DND-41 (cell line): Measurements from ENCODE around the gene TP53BP1.

Experiments
- ATAC-seq: fragments of 200-7000 bp; cut with Tn5 transposase; 3 replicates; pipeline ENCODE4 v1.9.1; 2021; ENCODE audit warnings: low read depth; ENCODE audit not compliant: insufficient read depth
- DNase-seq: peaks from one replicate; pipeline ENCODE4 v3.0.0-alpha.2; 2020
- H2AFZ ChIP-seq: 2 replicates; pipeline ENCODE4 v1.6.0; 2012; ENCODE audit warnings: low read depth, low read length
- H3K27ac ChIP-seq: 2 replicates; pipeline ENCODE4 v1.5.1; 2012; ENCODE audit warnings: low read length, inconsistent platforms
- H3K27me3 ChIP-seq: fragments of 200-600 bp; sonication (generic); 2 replicates; pipeline ENCODE4 v1.6.0; 2012; ENCODE audit warnings: low read length, mild to moderate bottlenecking, inconsistent platforms; ENCODE audit not compliant: insufficient read depth, poor library complexity
- H3K36me3 ChIP-seq: 2 replicates; pipeline ENCODE4 v1.5.1; 2012; ENCODE audit warnings: low read length, inconsistent platforms; ENCODE audit not compliant: insufficient read depth
- H3K4me1 ChIP-seq: 2 replicates; pipeline ENCODE4 v1.5.1; 2012; ENCODE audit warnings: mild to moderate bottlenecking, low read length; ENCODE audit not compliant: insufficient read depth
- H3K4me2 ChIP-seq: 2 replicates; pipeline ENCODE4 v1.6.0; 2012; ENCODE audit warnings: mild to moderate bottlenecking, moderate library complexity, low read length, inconsistent platforms; ENCODE audit not compliant: insufficient read depth
- H3K4me3 ChIP-seq, 2 experiments: fragments of 200-600 bp in 1 of 2; shearing (Covaris generic) in 1 of 2; 2 replicates each; pipeline ENCODE4 v1.5.1; 2012 to 2016; ENCODE audit warnings: inconsistent platforms in 2 of 2, low read length in 2 of 2, mild to moderate bottlenecking in 2 of 2, low read depth in 1 of 2, moderate library complexity in 1 of 2
- H3K79me2 ChIP-seq: 2 replicates; pipeline ENCODE4 v1.6.0; 2012; ENCODE audit warnings: low read length, inconsistent platforms; ENCODE audit not compliant: insufficient read depth
- H3K9ac ChIP-seq: 2 replicates; pipeline ENCODE4 v1.6.0; 2012; ENCODE audit warnings: low read depth, mild to moderate bottlenecking, inconsistent platforms, low read length, moderate library complexity
- H3K9me3 ChIP-seq: 2 replicates; pipeline ENCODE4 v1.5.1; 2012; ENCODE audit warnings: low read length, moderate library complexity, mild to moderate bottlenecking, inconsistent platforms; ENCODE audit not compliant: insufficient read depth, severe bottlenecking
- H4K20me1 ChIP-seq: 2 replicates; pipeline ENCODE4 v1.6.0; 2012; ENCODE audit warnings: low read length; ENCODE audit not compliant: insufficient read depth
- EZH2 ChIP-seq: IDR thresholded peaks from 3 replicates; pipeline ENCODE4 v1.6.1; 2012; ENCODE audit warnings: borderline replicate concordance, low read depth, mild to moderate bottlenecking, moderate library complexity, low read length, inconsistent platforms; ENCODE audit not compliant: severe bottlenecking
- TF ChIP-seq, protein P1 (sequence below): IDR thresholded peaks from 2 replicates; pipeline ENCODE4 v1.5.1; 2012; ENCODE audit warnings: borderline replicate concordance, low read length, moderate library complexity, mild to moderate bottlenecking; ENCODE audit not compliant: poor library complexity, severe bottlenecking; ENCODE audit errors: extremely low read depth

Gene TP53BP1

GRCh38 chr15:43520138-43520537 is 27.2 kb upstream of the TP53BP1 start:
- Histone ChIP-seq H3K27me3 (no peaks in the 10 kb centered on the region), H3K4me3 (no peak overlapping the region), H3K4me2 (peak overlapping the region; percentile 81; the same call in 1 of the 2 replicates), H4K20me1 (peaks cover 48% of the 10 kb centered on the region; the same call in 1 of the 2 replicates), H2AFZ (no peak overlapping the region), H3K79me2 (peaks cover 65% of the 10 kb centered on the region), H3K9me3 (no peaks in the 10 kb centered on the region), H3K9ac (no peak overlapping the region), H3K36me3 (peaks cover 53% of the 10 kb centered on the region), H3K27ac (peak overlapping the region; percentile 97), H3K4me1 (peaks cover 43% of the 10 kb centered on the region)
- TF ChIP-seq, protein P1, sequence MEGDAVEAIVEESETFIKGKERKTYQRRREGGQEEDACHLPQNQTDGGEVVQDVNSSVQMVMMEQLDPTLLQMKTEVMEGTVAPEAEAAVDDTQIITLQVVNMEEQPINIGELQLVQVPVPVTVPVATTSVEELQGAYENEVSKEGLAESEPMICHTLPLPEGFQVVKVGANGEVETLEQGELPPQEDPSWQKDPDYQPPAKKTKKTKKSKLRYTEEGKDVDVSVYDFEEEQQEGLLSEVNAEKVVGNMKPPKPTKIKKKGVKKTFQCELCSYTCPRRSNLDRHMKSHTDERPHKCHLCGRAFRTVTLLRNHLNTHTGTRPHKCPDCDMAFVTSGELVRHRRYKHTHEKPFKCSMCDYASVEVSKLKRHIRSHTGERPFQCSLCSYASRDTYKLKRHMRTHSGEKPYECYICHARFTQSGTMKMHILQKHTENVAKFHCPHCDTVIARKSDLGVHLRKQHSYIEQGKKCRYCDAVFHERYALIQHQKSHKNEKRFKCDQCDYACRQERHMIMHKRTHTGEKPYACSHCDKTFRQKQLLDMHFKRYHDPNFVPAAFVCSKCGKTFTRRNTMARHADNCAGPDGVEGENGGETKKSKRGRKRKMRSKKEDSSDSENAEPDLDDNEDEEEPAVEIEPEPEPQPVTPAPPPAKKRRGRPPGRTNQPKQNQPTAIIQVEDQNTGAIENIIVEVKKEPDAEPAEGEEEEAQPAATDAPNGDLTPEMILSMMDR, result no peak
- TF ChIP-seq EZH2, result no peak
- DNase-seq (no peak), ATAC-seq (no peak)

DNA sequence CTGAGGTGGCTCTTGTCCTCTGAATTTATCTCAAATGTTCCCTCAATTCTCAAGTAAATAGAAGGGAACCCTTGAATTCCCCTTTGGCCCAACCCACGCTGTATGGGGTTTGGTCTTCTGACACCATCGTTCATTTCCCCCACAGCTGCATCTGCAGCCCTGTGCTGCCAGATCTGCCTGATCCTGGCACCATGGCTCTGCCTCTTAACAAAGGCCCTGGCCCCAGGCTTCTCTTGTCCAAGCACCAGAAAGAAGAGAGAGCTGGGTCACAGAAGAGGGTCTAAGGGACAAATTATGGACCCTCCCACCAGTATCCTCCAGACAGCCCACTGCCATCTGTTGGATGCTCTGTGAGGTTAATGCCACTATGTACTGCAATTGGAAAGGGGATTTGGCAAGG is 26.2 kb upstream of the TP53BP1 start:
- Histone ChIP-seq H3K79me2 (peaks cover 62% of the 10 kb centered on the region), H3K4me3 (peak overlapping the region; percentile 18 to 92; a peak in 3 of 4 replicates), H3K36me3 (peaks cover 43% of the 10 kb centered on the region), H3K9me3 (no peaks in the 10 kb centered on the region), H2AFZ (no peak overlapping the region), H3K4me1 (peaks cover 52% of the 10 kb centered on the region), H3K27me3 (no peaks in the 10 kb centered on the region), H3K4me2 (peak overlapping the region; percentile 81), H3K27ac (peak overlapping the region; percentile 97), H3K9ac (peak overlapping the region; percentile 75), H4K20me1 (peaks cover 39% of the 10 kb centered on the region; the same call in 1 of the 2 replicates)
- no peak for TF ChIP-seq EZH2
- TF ChIP-seq, protein P1, result no peak
- DNase-seq, result peak; percentile 46
- ATAC-seq, result peak; percentile 20; the same call in 2 of the 3 replicates

DNA sequence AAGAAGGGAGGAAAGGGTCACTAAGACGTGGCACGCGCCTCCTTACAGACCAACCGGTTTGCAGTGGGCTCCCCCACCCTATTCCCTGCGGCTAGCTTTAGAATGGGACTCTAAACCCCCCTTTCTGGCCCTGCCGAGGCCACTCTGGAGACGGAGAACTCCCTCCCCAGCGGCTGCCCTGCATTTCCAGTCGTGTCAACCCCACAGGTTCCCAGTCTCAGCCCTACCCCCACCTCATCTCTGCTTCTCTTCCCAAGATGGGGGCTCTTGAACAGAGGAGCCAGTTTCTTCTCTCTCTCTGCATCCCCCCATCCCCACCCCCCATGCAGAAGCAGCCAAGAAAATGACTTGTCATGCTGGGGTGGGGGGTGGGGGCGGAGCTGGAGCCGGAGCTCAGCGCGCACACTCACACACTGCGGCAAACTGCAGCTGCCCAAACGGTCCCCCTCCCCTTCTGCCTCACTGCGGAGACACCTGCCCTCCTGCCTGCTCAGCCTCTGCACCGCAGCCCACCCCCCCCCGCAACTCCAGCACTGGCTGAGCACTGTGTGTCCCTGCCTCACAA is 25.3 kb upstream of the TP53BP1 start:
- Histone ChIP-seq H2AFZ (peak overlapping the region; percentile 67), H3K4me2 (peak overlapping the region; percentile 81), H3K36me3 (peaks cover 34% of the 10 kb centered on the region), H4K20me1 (peaks cover 31% of the 10 kb centered on the region; the same call in 1 of the 2 replicates), H3K79me2 (peaks cover 59% of the 10 kb centered on the region), H3K27ac (peak overlapping the region; percentile 97), H3K9ac (peak overlapping the region; percentile 75), H3K9me3 (no peaks in the 10 kb centered on the region), H3K27me3 (no peaks in the 10 kb centered on the region), H3K4me1 (peaks cover 61% of the 10 kb centered on the region), H3K4me3 (peak overlapping the region; percentile 53 to 92; a peak in 3 of 4 replicates)
- ATAC-seq (peak; percentile 80), DNase-seq (peak; percentile 92)
- TF ChIP-seq, protein P1, result no peak
- no peak for TF ChIP-seq EZH2
